Choroid plexus epithelial cell (primary cell): ENCODE results near the gene SVIP.

ENCODE experiments used
- DNase-seq: peaks from one replicate; pipeline ENCODE4 v3.0.0-alpha.2; 2010; ENCODE audit warnings: low read depth
- H3K4me3 ChIP-seq: 2 replicates; pipeline ENCODE4 v1.5.1; 2011; ENCODE audit warnings: low read depth, mild to moderate bottlenecking, control low read depth, low read length, moderate library complexity
- CTCF ChIP-seq: conservative IDR thresholded peaks from 2 replicates; pipeline ENCODE4 v1.5.1; 2011; ENCODE audit warnings: low read depth, mild to moderate bottlenecking, control low read depth, inconsistent platforms, low read length, moderate library complexity

Gene SVIP

GRCh38 chr11:22859756-22860155 is 30.2 kb upstream of the SVIP start:
- no peak for TF ChIP-seq CTCF
- H3K4me3 ChIP-seq: no peak overlapping the region
- no peak for DNase-seq

GRCh38 chr11:22851477-22851876 is 21.9 kb upstream of the SVIP start:
- DNase-seq: no peak
- TF ChIP-seq CTCF: no peak
- no peak overlapping the region for H3K4me3 ChIP-seq

- no peak for DNase-seq
- H3K4me3 ChIP-seq: no peak overlapping the region
- TF ChIP-seq CTCF: no peak
These were observed 17.1 kb upstream of the SVIP start for GRCh38 chr11:22846726-22847125.

- TF ChIP-seq CTCF: no peak
- H3K4me3 ChIP-seq: no peak overlapping the region
- DNase-seq: no peak
These were observed 2.9 kb upstream of the SVIP start for GRCh38 chr11:22832315-22833015.

- no peak for TF ChIP-seq CTCF
- peak overlapping the region; percentile 88 for H3K4me3 ChIP-seq
- no peak for DNase-seq
These were observed 447 bp upstream of the SVIP start for GRCh38 chr11:22830082-22830414.

GRCh38 chr11:22828373-22828772 is 1.2 kb downstream of the SVIP start:
- no peak overlapping the region for H3K4me3 ChIP-seq

More at GRCh38 chr11:22828373-22828772, 1.2 kb downstream of the SVIP start:
- no peak for TF ChIP-seq CTCF
- DNase-seq: no peak
